ENCODE data around the gene AP1G2.

The AP1G2 gene

DNA sequence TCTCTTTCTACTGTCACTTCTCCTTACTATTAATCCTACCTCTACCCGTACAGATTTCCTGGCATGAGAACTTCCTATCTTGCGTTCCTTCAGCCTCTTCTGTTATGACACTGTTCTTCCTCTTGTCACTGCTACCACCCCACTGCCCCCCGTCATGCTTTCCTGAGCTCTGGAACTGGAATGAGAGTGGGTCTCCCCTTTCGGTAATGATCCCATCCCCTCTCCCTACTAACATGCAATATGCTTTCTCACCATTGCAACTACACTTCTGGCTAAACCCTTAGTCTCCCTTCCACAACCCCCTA is 4.9 kb upstream of the AP1G2 start:
- in situ Hi-C loops (cut with MboI; ENCODE audit: low sequenced_read_pairs), result no loop called here

DNA sequence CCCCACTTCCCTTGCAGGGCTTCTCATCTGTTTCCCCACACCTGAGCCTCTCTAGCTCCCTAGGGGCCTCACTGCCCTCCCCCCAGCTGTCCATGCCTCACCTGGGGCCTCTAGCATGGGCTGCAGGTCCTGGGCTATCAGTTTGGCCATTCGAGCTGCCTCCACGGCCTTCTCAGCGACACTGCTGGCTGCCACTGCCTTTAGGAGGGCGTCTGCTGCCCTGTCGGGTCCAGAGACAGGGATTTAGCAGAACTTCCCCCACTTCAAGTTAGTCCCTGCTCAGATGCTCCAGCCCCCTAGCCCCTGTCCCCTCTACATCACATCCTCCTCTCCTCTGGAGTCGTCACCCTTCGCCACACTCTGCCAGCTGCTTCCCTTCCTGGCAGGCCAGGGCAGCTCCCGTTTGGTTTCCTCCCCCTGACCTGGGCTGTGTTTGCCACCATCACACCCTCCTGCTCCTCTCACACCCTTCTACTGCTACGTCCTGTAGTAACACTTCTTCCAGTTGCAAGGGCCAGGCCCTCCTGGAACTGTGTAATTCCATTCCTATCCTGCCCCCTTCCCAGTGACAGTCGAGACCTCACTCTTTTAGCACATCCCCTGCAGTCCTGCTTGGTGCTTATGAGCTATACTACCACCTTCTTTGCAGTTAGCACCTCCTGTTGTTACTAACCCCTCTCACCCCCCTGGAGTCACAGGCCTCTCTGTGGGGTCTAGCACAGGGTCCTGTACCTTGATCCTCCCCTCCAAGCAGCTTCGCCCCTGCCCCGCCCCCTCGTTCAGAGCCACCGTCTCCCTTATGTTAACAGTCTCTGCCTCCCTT is 4.3 kb upstream of the AP1G2 start:
- in situ Hi-C loops (cut with MboI; ENCODE audit: low sequenced_read_pairs), result no loop called here

DNA sequence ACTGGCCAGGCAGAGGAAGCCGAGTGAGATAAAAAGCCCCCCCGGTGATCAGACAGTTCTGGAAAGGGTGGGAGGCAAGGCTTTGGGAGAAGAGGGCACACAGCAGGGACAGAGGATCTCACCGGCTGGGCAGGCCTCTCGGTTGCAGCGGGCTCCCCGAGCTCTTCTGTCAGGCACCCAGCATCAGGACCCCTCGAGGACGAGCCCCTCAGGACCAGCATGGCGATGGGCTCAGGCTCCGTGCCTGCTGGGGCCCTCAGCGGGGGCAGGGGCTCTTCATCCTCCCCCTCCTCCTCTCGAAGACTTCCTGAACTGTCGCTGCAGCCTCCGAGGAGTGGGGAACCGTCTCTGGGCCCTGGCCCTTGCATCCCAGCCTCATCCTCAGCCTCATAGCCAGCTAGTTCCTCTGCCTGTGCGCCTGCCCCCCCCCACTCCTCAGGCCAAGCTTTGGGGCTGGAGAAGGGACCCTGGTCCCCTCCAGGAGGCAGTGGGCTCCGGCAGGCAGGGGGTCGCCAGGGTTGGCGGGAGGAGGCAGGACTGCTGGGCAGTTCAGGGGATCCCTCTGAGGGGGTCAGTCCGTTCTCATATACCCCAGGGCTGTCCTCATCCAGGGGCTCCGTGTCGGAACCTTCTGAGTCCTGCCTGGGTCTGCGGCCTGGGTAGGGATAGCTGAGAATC is 3.4 kb upstream of the AP1G2 start:
- in situ Hi-C loops (cut with MboI; ENCODE audit: low sequenced_read_pairs), result no loop called here

DNA sequence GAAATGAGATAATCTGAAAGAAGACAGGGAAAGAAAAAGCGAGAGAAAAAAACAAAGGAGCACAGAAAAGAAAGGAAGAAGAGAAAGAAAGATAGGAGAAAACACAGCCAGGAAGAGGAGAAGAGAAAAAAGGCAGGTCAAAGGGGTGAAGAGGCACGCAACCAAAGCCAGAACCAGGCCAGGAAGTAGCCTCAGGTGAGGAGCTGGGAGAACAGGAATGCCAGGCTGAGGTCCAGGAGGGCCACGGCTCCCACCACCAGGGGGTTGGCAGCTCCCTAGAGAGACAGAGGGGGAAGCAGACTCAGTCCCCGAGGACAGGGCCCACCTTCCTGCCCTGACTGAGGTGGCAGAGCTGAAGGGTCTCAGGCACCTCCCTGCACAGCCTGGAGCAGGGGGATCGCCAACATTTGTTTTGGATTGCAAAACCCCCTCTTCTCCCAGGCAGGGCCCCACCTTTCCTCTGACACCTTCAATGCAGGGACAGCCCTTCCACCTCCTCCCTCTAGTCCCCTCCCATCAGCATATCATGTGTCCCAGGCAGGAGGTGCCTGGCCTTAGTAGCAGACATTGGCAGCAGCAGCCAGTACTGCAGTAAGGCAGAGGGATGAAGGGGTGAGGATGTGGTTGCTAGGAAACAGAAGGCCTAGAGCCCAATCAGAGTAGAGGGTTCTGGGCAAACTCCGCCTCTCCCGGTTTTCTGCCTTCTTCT is 2.0 kb upstream of the AP1G2 start:
- in situ Hi-C loops (cut with MboI; ENCODE audit: low sequenced_read_pairs), result no loop called here

DNA sequence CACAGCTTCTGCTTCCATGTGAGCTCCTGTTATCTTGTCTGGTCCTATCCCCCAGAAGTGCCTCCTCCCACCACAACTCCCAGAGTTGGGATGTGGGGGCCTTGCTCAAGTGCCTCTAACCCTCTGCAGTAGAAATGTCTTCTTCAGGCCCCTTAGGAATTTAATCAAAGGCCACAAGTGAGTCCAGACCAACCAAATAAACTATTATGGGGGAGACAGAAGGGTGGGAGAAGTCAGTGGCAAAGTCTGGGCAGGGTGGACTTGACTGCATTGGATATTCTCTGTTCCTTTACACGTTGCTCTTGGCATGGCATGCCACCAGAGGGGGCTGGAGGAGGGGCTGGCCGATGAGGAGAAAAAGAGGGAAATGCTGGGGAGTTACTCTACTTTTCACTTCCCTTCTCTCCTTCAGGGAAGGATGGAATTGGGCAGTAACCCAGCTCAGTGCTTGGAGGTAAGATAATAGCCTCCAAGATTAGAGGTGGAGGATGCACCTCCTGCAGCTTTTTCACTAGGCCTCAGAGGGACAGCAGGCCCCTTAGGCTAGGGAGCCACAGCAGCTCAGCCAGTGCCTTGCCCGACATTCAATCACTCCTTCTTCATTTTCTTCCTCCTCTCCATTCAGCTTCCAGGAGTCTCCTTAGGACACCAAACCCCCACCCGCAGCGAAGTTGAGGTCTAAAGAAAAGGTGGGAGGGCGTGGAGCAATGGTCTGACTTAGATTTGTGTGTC is 1.2 kb upstream of the AP1G2 start:
- in situ Hi-C loops (cut with MboI; ENCODE audit: low sequenced_read_pairs), result no loop called here

DNA sequence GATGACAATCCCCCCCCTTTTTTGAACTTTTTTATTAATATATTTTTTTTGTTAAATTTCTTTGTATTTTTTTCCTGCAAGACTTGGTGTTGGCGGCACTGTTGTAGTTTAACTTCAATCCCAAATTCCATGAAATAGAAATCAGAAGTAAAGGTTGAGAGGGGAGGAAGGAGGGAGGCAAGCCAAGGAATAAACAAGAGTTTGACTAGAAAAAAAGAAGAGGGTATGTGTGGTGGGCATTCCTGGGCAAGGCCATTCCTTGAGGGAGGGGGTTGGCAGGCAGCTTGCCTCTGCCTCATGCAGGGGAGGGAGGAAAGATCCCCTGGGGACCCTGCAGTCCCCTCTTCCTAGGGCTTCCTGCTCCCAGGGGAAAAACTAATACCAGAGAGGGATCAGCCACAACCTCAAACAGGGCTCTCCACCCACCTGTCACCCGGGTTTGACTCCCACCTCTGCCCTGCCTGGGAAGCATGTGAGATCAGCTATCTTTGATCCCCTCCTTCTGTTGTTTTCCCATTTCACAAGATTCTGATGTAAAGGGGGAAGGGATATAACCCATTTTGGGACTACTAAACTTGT is 519 bp upstream of the AP1G2 start:
- in situ Hi-C loops (cut with MboI; ENCODE audit: low sequenced_read_pairs), result no loop called here

DNA sequence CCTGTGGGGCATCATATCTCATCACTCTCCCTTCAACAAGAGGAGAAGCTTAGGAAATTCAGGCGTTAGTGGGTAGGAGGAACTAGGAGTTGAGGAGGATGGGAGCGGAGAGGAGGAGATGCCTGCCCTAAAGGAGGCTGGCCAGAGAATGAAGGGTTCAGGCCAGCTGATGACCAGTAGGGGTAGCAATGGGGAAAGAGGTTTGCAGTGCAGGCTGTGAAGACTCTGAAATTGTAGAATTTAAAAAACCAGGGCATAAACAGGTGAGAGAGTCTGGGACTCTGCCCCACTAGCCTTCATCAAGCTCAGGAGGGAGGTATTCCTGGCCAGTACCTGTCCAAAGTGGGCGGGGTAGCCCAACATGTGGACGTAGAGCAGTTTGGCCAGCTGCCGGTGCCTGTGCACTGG is 809 bp downstream of the AP1G2 start:
- in situ Hi-C loops (cut with MboI; ENCODE audit: low sequenced_read_pairs), result no loop called here

DNA sequence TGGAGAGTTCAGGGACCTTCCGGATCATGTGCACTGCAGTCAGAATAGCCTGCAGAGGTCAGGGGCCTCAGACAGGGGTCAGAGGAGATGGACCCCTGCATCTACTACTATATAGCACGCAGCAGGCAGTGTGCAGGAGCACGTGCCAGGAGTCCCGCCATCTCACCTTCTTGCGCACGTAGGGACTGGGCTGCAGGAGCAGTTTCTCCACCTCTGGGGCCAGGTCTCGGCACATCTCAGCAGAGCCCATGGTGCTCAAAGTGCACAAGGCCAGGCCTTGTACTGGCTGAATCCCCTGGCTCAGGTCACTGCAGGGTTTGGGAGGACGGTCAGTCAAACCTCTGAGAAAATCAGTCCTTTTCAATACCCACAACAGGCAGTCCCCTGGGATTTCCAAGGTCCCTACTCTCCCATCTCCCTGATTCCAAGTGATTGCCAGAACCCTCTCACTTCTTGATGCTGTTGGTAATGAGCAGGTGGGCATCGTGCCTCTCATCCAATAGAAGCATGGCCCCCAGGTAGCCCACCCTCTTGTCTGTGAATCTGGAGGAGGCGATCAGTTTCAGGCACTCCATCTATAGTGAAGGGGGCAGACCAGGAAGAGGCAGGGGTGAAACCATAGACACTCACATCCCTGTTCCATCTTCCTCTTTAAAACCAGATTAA is 1.3 kb downstream of the AP1G2 start:
- in situ Hi-C loops (cut with MboI; ENCODE audit: low sequenced_read_pairs), result no loop called here

DNA sequence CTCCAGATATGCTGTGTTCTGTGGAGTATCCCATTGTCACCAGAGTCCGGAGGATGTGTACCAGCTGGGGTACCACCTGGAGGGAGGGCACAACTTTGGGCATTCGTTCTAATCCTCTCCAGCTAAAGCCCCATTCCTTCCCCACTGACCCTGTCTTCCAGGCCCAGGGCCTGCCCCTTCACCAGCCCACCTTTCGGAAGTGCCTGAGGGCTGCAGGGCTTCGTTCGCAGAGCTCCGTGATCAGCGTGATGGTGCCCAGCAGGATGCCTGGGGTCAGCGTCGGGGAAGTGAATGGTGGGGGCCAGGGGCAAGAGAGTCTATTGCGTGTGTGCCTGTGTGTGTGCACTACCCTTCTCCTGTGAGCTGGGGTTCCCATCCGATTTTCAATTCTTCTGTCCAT is 2.0 kb downstream of the AP1G2 start:
- in situ Hi-C loops (cut with MboI; ENCODE audit: low sequenced_read_pairs), result no loop called here

DNA sequence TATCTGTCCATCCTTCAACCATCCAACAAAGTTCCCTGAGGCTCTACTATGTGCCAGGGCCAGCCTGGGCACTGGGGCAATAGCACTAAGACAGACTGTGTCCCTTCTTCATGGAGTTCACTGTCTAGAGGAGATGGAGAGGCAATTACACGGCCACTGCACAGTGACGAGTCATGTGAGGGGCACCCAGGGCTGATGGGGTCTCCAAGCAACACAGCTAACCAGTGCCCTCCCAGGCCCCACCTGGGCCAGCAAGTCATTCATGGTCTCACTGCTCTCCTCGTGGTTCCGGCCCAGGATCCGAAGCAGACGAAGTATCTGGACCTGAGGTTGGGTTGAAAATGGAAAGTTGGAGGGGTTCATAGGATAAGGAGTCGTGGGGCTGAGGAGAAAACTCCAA is 2.7 kb downstream of the AP1G2 start:
- in situ Hi-C loops (cut with MboI; ENCODE audit: low sequenced_read_pairs), result no loop called here

DNA sequence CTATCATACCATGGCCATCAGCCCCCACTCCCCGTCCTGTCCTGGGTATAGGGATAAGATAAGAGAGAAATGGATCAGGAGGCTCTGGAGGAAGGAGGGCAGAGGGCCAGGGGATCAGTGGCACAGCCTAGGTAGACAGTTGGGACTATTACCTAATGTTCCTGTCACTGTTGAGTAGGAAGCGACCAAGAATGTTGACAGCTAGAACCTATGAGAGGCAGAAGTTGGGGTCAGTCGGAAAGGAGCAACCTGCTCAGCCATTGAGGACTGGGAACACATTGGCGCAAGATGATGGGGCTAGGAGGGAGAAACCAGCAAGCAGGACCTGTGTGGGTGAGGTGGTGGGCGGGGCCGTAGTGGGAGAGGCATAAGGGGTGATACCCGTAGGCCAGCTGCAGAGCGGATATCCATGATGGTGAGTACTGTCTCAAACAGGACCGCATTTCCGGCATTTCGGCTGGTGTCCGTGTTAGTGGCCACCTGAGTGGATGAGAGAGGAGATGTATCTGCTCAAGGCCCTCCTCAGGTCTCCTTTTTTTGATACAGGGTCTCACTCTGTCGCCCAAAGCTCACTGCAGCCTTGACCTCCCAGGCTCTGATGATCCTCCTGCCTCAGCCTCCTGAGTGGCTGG is 3.3 kb downstream of the AP1G2 start:
- in situ Hi-C loops (cut with MboI; ENCODE audit: low sequenced_read_pairs), result no loop called here

DNA sequence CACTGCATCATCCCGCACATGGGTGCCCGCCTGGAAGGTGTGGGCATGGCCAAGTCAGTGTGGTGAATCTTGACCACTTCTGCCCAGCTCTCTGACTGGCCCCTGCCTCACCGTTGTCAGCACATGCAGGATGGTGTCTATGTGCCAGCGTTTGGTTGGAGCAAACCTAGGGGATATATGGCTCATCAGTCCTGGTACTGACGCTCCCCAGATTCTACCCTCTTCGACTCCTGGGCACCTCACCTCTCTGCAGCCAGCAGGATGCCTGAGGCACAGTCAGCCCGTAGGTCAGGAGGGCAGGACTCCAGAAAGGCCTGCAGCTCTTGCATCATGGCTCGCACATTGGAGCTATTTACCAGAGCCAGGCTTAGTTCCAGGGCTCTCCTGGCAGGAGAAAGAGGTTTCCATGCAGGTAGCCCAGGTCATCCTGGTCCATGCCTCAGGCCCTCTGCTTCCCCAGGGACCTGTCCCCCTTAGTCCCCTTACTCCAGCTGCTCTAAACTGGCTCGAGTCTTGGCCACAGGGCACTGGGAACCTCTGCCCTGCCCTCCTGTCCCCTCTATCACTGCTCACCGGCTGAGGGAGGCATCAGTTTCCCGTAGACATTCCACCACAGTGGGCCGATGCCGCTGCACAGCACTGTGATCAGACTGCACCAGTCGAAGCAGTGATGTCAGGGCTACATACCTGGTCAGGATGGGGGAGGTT is 4.0 kb downstream of the AP1G2 start:
- in situ Hi-C loops (cut with MboI; ENCODE audit: low sequenced_read_pairs), result no loop called here

DNA sequence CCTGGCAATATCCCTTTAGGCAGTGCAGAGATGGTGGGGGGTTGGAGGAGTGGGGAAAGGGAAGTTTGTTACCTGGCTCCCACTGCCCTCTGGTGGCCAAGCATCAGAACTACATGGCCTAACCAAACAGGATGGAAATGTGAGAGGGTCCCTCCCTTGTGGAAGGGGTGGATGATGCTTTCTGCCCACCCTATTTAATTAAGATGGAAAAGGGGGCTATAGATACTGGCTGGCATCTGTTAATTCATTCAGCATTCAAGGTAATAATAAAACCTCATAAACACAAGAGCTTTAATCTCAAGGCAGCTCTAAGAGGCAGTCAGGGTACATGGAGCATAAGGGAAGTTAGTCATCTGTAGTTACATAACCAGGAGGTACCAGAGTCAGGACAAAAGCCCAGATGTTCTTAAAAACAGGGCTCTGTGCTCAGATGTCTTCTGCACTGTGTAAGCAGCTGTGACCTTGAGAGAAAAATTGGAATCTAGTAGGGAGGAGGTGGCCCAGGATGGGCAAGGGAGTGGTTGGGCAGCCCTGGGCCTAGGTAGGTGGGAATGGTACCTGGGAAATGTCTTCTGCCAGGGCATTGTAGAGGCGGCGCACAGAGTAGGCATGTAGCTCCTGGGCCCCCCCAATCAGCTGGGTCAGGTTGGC is 4.6 kb downstream of the AP1G2 start:
- in situ Hi-C loops (cut with MboI; ENCODE audit: low sequenced_read_pairs), result no loop called here

DNA sequence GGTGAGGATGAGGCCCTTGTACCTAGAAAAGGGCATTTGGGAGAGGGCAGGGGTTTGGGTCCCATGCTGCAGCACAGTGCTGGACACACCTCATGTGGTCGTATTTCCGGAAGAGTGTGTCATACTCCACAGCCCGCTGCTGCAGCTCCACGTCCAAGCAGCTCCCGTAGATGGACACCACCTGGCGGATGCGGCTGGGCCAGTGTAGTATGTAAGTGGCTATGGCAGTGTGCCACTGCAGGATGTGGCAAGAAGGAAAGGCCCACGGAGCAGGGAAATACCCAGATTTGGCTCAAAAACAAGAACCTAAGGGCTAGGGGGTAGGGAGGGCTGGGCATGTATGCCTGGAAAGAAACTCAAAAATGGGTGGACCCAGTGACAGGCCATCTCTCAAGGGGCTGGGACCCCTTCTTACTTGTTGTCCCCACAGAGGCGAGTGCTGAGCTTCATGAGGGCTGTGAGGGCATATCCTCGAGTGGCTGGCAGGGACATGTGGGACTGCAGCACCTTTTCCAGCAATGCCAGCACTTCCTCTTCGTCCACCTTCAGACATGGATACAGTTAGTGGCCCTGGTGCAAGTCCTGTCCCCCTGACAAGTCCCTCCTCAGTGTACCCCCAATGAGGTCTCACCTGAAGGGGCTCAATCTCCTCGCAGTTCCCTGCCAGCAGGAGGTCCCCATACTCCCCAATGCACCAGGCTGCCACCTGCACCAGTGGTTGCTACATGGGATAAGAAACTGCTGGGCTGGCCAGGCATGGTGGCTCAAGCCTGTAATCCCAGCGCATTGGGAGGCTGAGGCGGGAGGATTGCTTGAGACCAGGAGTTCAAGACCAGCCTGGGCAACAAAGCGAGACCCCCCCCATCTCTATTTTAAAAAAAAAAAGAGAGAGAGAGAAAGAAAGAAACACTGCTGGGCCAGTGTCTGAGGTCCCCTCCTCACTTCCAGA is 5.4 kb downstream of the AP1G2 start:
- in situ Hi-C loops (cut with MboI; ENCODE audit: low sequenced_read_pairs), result no loop called here

DNA sequence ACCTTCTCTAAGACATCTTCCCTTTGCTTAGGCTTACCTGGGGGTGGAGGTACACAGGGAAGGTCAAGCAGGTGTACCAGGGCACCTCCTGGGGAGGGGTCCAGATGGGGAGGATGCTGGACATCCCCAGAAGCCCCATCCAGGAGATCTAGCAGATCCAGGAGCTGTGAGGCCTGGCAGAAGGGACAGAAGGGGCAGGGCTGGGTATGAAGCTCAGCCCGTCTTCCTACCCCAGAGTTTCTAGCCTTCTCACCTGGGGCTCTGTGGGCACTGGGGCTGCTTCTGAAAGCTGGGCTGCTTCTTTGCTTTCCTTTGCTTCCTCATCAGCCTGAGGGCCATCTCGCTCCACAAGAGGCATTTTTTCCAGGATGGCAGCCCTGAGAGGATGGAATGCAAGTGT is 6.3 kb downstream of the AP1G2 start:
- in situ Hi-C loops (cut with MboI; ENCODE audit: low sequenced_read_pairs), result no loop called here

DNA sequence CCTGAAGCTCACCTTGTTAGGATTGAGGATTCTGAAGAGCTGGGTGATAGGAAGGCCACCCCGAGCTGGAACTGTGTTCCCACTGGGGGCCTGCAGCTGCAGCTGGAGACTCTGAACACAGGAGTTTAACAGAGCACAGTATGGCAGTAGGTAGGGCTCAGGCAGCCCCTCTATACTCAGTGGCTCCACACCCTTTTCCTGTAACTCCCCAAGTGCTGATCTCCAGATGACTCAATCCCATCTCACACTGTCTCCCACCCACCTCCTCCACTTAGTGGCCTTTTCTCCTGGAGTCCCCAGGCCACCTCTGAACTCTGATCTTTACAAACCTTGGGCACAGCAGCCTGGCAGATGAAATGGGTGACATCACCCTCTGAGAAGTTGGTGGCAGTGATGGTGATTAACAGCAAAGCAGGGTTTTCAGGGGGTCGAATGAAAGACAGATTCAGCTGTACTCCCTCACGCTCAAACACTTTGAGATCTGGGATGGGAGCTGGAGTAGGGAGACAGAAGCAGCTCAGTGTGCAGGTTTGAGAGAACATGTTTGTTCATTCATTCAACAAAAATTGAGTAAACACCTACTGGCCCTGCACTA is 7.6 kb downstream of the AP1G2 start:
- in situ Hi-C loops (cut with MboI; ENCODE audit: low sequenced_read_pairs), result loop anchor here (5.0 kb wide), 1 partner anchor 73 kb away; no protein-coding TSS in a partner anchor
